Activated CD8-positive, alpha-beta memory T cell treated with anti-CD3 and anti-CD28 coated beads for 36 hours (primary cell): ENCODE data around the gene GPR37L1. TPM values are rescaled to one million over a fixed set of nuclear protein-coding genes. Genes with fewer than 3 reads are reported as not detected.
"Not testable (repeated sequence)": the region's sequence is repeated elsewhere in the genome, so short reads cannot be mapped to it uniquely, and the experiment has no call there.

Source experiments
- CTCF ChIA-PET: fragments of 350-600 bp; sonication (Branson Sonifier 250); formaldehyde crosslinking; loops from one replicate; lab custom pipeline; 2021; ENCODE audit warnings: antibody characterized with exemption; lab: Charles Lee
- POLR2A ChIA-PET: fragments of 350-600 bp; sonication (Branson Sonifier 250); formaldehyde crosslinking; loops from one replicate; lab custom pipeline; 2021; ENCODE audit warnings: antibody characterized with exemption; lab: Charles Lee
- total RNA-seq, 2 experiments: library from RNA; stranded (reverse); gene quantifications; one replicate each; pipeline ENCODE4 v1.2.3, GENCODE V29; 2021

GPR37L1 gene
- total RNA-seq, 2 experiments from 2014 or later: not detected

DNA sequence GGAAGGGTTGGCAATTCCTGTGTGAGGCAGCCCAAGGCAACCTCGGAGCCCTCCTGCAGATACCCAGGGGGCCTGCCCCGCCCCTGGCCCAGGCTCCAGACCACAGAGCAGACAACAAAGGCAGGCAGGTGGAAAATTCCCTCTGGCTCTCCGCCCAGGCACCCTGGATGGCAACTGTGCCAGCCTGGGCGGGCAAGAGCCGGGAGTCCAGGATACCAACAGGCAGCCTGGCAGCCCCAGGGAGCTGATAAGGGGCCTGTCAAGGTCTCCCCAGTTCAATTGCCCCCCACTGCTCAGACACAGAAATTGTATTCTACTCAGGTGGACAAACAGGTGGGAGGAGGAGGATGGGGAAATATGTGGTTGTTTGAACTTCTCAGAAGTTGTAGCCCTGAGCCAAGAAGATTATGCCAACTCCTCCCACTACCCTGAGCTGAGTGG lies 15.4 kb upstream of the GPR37L1 start:
- POLR2A ChIA-PET: no interaction called here

DNA sequence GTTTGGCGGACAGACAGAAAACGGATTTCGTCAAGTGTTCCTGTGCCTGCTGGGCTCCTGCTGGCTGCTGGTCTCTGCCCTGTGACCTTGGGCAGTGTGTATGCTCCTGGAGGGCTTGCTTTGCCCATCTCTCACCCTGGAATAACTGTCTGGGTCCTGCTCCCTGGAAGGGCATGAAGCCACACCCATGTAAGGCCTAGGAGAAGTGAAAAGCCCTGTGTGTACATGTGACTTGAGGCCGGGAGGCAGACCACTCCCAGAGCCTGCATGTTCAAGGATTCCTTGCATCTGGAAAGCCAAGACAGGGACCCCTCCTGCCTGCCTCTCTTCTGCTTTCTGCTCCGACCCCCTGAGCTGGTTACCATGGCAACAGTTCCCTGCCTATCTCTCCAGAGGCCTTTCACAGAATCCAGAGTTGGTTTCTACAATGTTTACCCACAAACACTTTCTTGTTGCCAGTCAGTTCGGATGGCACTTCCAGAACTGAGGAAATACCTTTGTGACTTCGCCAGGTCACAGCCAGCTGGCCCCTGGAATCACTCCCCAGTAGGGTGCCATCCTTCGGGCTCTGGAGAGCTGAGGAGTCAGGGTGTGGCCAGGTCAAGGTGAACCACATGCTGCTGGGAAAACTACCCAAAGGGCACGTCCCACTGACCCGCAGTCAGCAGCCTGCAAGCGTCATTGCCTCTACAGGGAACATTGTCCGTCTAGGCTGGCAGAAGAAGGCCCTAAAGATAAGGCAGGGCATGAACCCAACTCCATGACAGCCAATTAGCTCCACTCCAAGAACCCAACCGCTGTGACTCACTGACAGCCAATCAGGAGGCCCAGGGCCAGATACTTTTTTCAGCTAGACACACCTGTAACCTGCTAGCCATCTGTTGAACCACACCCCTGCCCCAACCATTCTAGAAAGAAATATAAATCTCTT lies 14.7 kb upstream of the GPR37L1 start:
- POLR2A ChIA-PET: no interaction called here
- CTCF ChIA-PET: interaction anchor here (1.4 kb wide), 1 partner anchor 11 kb away, joined by 4 read pairs; no protein-coding TSS in a partner anchor

More for the DNA sequence above, 15.4 kb upstream of the GPR37L1 start:
- CTCF ChIA-PET: interaction anchor here (1.4 kb wide), 1 partner anchor 12 kb away, joined by 4 read pairs; no protein-coding TSS in a partner anchor

DNA sequence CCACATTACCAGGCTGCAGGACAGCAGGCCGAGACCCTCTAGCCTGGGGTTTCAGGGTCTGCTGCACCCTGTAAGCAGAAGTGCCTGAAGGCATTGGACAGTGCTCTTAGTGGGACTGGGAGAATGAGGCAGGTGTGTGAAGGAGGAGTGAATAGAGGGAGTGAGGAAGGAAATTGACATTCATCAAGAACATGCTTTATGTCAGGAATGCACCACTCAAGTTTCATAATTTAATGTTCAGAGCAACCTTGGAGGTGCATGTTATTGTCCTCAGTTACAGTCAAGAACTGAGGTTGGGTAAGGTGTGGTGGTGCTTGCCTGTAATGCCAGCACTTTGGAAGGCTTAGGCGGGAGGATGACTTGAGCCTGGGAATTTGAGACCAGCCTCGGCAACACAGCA lies 11.7 kb upstream of the GPR37L1 start:
- ChIA-PET CTCF (no interaction called here), POLR2A (no interaction called here)

DNA sequence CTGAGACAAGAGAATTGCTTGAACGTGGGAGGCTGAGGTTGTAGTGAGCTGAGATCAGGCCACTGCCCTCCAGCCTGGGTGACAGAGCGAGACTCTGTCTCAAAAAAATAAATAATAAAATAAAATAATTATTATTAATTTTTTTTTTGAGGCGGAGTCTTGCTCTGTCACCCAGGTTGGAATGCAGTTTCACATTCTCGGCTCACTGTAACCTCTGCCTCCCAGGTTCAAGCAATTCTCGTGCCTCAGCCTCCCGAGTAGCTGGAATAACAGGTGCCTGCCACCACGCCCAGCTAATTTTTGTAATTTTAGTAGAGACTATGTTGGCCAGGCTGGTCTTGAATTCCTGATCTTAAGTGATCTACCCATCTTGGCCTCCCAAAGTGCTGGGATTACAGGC lies 11.1 kb upstream of the GPR37L1 start:
- POLR2A ChIA-PET, CTCF ChIA-PET: not testable (repeated sequence)

DNA sequence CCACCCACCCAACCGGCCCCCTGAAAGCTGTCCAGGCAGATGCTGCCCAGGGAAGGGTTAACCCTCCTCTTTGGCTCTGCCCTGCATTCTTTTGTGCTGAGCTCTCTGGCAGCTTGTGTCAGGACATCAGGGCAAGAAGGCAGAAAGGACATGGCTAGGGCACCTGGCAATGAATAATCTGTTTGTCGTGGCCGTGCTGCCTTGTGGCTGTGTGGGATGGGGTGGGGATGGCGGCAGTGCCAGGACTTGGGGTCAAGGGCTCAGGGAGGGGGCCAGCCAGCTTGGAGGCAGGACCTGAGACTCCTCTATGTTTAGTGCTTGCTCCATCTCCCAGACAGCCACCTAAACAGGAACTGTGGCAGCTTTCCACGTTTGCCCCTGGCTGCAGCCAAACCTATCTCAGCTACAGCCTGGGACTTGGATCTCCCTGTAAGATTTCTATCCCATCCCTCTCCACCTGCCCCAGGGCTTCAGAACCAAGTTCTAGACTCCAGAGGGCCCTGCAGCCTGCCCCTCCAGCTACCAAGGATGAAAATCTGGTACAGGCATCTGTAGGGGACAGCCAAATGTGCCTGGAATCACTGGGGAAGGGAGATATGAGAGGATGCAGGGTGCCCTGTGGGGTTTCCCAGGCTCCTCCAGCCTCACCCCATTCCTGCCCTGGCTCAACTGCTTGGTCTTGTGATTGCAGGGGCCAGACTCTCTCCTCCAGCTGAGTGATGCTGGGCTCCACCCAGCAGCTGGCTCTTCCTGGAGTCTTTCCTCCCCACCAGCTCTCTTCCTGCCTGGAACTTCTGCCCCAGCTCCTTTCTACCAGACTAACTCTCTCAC lies 9.6 kb upstream of the GPR37L1 start:
- POLR2A ChIA-PET: no interaction called here
- CTCF ChIA-PET: interaction anchor here (0.6 to 1.2 kb wide), 2 partner anchors 49 to 99 kb away, joined by 3 read pairs; no protein-coding TSS in a partner anchor

DNA sequence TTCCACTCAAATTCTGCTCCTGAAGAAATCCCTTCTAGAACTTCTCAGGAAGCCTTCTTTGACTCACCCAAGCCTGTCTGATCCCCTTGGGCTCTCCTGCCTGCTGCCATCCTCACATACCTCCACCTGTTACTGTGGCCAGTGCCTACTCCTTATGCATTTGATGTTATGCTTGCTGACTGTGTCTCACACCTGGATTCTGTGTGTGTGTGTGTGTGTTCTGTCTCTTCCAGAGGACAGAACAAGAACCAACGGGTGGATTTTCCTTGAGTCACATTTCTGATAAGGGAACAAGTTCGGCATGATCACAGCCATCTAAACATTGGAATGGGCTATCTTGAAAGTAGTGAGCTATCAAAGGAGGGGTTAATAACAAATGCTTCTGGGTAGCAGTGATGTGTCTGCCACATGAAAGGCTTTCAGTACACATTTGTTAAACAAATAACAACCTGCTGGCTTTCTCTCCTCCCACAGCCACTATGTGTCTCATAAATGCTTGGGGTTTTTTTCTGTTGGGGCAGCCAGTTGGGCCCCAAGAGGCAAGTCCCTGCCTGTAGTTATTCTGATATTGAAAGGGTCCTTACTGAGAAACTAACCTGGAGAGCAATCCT lies 8.9 kb upstream of the GPR37L1 start:
- CTCF ChIA-PET: interaction anchor here (0.5 to 0.7 kb wide), 3 partner anchors 9 to 111 kb away, joined by 3 read pairs; no protein-coding TSS in a partner anchor
- POLR2A ChIA-PET: no interaction called here

DNA sequence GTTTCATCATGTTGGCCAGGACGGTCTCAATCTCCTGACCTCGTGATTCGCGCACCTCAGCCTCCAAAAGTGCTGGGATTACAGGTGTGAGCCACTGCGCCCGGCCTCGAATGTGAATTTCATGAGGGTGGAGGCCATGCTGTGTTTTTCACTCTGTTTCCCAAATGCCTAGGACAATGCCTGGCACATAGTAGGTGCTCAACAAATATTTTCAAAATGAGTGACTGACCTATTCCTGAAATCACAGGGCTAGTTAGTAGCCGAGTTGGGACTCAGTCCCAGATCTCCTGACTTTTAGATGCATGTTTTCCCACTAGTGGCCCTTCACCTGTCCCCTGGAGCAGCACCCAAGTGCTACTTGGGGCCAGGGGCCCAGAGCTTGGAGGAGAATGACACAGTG lies 6.4 kb upstream of the GPR37L1 start:
- ChIA-PET POLR2A (no interaction called here), CTCF (no interaction called here)

DNA sequence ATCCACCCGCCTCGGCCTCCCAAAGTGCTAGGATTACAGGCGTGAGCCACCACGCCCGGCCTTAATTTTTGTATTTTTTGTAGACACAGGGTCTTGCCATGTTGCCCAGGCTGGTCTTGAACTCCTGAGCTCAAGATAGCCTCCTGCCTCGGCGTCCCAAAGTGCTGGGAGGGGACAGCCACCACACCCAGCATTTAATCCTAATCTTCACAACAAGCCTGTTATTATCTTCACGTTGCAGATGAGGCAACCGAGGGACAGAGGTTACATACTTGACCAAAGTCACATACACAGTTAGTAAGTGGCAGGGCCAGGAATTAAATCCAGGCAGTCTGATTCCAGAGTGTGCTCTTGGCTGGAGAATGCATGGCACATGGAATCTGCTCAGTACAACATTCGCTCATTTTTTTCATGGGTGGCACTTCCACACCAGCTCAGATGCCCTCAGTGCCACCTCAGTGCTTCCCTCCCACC lies 4.8 kb upstream of the GPR37L1 start:
- ChIA-PET CTCF (interaction anchor here (0.6 to 2.5 kb wide), 5 partner anchors 109 to 376 kb away, joined by 3 to 11 read pairs (median 3); no protein-coding TSS in a partner anchor), POLR2A (no interaction called here)

DNA sequence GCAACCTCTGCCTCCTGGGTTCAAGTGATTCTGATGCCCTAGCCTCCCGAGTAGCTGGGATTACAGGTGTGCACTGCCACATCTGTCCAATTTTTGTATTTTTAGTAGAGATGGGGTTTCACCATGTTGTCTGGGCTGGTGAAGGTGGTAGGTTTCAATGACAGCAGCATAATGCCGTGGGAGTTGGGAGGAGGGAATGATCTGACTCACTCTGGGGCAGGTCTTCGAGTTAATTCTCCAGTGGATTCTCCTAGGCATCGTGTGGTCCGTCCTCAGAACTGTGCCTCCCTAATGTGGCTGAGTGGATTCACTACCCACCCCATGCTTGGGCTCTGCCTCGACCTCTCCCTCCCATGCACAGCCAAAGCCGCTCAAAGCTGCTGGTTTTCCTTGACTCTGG lies 1.7 kb upstream of the GPR37L1 start:
- CTCF ChIA-PET: interaction anchor here (0.6 kb wide), 1 partner anchor 273 kb away, joined by 3 read pairs; no protein-coding TSS in a partner anchor

DNA sequence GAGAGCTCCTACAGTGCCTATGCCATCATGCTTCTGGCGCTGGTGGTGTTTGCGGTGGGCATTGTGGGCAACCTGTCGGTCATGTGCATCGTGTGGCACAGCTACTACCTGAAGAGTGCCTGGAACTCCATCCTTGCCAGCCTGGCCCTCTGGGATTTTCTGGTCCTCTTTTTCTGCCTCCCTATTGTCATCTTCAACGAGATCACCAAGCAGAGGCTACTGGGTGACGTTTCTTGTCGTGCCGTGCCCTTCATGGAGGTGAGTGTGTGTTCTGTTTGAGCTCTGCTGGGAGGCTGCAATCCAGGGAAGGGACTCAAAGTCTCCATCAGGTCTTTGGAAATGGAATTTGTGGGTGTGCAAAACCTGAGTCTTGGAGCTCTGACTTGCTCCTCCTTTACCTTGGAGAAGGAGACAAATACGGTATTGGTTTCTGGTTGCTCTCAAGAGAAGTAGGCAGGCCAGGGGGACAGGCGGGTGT lies 658 bp downstream of the GPR37L1 start:
- ChIA-PET CTCF (interaction anchor here (1.0 kb wide), 1 partner anchor 116 kb away, joined by 3 read pairs; no protein-coding TSS in a partner anchor), POLR2A (no interaction called here)

More for the DNA sequence above, 1.7 kb upstream of the GPR37L1 start:
- POLR2A ChIA-PET: no interaction called here

DNA sequence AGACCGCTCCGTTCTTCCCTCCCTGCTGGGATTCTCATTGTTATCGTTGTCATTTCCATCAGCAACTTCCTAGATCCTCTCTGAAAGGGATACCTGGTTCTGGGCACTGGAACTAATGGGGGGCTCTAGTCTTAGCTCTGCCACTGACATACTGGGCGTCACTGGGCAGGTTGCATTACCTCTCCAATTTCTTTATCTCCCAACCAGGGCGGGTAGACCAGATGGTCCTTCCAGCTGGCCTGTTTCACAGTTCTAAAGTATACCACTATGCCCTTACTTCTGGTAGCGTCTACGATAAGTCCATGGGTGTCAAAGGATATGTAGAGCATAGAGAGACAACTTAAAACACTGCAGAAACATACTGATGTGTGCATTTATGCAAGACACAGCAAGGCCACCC lies 1.4 kb downstream of the GPR37L1 start:
- CTCF ChIA-PET: interaction anchor here (1.0 kb wide), 1 partner anchor 117 kb away, joined by 3 read pairs; no protein-coding TSS in a partner anchor
- POLR2A ChIA-PET: no interaction called here

DNA sequence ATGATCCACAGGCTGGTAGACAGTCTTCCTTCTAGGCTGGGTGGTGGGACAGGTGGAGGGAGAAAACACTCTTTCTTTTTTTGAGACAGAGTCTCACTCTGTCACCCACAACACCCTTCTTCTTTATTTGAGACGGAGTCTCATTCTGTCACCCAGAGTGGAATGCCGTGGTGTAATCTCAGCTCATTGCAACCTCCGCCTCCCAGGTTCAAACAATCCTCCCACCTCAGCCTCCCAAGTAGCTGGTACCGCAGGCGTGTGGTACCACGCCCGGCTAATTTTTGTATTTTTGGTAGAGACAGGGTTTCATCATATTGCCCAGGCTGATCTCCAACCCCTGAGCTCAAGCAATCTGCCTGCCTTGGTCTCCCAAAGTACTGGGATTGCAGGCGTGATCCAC lies 2.9 kb downstream of the GPR37L1 start:
- ChIA-PET CTCF (no interaction called here), POLR2A (no interaction called here)

DNA sequence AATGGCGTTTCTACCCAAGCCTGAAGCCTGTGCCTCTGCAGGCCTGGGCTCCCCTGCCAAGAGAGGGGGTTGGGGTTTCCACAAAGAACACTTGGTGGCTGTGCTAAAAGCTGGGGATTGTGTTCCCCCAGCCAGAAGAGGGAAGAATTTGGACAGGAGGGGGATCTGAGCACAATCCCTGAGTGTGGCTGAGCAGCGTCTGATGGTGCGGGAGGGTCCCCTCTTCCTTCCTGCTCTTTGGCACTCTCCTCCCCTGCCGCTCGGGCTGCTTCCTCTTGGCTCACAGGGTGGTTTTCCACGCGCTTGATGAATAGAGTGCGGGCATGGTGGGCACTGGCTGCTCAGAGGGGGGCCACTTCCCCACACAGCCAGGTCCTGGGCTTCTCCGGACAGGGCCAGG lies 3.7 kb downstream of the GPR37L1 start:
- POLR2A ChIA-PET: no interaction called here

DNA sequence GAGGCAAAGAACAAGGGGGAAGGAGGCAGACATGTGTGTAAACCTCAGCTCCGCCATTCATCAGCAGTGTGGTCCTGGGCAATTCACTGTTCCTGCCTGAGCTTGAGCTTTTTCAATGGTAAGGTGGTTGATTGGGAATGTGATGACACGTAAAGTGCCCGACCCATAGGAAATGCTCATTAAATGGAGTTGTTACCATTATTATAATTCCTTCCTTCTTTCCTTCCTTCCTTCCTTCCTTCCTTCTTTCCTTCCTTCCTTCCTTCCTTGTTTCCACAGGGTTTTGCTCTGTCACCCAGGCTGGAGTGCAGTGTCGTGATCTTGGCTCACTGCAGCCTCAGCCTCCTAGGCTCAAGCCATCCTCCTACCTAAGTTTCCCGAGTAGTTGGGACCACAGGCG lies 4.3 kb downstream of the GPR37L1 start:
- ChIA-PET CTCF (no interaction called here), POLR2A (no interaction called here)

More for the DNA sequence above, 3.7 kb downstream of the GPR37L1 start:
- CTCF ChIA-PET: interaction anchor here (0.7 kb wide), 1 partner anchor 10 kb away, joined by 3 read pairs; no protein-coding TSS in a partner anchor

DNA sequence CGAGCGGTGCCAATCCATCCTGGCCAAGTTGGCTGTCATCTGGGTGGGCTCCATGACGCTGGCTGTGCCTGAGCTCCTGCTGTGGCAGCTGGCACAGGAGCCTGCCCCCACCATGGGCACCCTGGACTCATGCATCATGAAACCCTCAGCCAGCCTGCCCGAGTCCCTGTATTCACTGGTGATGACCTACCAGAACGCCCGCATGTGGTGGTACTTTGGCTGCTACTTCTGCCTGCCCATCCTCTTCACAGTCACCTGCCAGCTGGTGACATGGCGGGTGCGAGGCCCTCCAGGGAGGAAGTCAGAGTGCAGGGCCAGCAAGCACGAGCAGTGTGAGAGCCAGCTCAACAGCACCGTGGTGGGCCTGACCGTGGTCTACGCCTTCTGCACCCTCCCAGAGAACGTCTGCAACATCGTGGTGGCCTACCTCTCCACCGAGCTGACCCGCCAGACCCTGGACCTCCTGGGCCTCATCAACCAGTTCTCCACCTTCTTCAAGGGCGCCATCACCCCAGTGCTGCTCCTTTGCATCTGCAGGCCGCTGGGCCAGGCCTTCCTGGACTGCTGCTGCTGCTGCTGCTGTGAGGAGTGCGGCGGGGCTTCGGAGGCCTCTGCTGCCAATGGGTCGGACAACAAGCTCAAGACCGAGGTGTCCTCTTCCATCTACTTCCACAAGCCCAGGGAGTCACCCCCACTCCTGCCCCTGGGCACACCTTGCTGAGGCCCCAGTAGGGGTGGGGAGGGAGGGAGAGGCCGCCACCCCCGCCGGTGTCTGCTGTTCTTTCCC lies 5.3 kb downstream of the GPR37L1 start:
- POLR2A ChIA-PET: no interaction called here
- CTCF ChIA-PET: interaction anchor here (0.6 kb wide), 1 partner anchor 11 kb away, joined by 3 read pairs; no protein-coding TSS in a partner anchor

DNA sequence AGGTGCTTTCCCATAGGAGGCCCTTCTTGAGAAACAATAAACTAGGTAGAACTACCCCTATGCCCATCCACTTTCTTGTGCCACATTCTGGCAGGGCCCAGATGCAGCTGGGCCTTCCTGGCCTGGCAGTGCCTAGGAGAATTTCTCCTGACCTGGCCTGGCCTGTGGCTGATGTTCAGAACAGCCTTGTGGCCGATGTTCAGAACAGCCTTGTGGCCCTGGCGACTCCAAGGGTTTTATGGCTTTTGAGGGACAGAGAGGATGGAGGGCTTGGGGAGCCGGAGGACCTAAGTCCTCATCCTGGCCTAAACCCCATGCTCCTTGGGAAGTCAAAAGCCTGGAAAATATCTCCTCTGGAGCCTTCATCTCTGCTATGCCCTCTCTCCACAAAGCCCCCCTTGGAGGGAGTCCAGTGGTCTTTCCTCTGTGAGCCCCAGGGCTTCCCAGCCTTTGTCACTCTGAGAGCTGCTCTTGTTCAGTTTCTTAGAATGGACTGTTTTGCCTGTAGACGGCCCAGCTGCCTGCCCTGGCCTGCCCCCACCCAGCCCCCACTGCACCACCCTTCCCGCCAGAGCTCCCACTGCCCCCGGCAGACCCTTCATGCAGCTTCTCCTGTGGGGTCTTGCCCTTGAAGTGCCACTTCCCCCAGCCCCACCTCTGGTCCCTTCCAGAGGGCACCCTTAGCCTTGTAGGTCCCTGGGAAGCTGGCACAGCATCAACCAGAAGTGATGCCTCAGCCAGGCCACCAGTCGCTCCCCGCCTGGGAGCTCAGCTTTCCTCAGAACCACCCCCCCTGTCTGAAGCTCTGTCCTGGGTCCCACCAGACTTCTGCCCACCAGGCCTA lies 7.0 kb downstream of the GPR37L1 start:
- CTCF ChIA-PET: interaction anchor here (0.6 to 2.0 kb wide), 2 partner anchors 130 to 265 kb away, joined by 3 to 6 read pairs; no protein-coding TSS in a partner anchor
- POLR2A ChIA-PET: interaction anchor here (0.6 kb wide), 1 partner anchor 32 kb away, joined by 3 read pairs; no protein-coding TSS in a partner anchor

DNA sequence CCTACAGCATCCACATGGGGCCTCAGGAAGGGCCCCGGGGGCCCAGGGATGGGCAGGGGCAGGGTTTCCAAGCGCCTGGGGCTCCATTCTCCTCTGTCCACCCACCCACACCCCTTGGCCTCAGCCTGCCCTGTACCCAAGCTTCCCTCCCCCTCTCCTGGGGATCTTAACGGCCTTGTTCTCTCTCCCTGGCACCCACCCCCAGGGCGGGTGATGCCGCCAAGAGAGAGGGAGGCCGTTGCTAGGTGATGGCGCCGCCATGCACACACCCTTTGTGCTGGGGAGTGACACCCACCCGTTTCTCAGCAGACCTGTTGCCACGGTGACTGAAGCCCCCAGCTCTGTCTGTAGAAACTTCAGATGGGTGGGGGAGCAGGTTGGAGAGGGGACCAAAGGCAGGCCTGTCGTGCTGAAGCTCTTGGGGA lies 7.6 kb downstream of the GPR37L1 start:
- ChIA-PET POLR2A (interaction anchor here (0.6 kb wide), 1 partner anchor 31 kb away, joined by 3 read pairs; no protein-coding TSS in a partner anchor), CTCF (interaction anchor here (0.6 to 2.0 kb wide), 2 partner anchors 130 to 266 kb away, joined by 3 to 6 read pairs; no protein-coding TSS in a partner anchor)
